Caco-2 (cell line): ENCODE data around the gene TEX22. TPM values are rescaled to one million over a fixed set of nuclear protein-coding genes. Genes with fewer than 3 reads are reported as not detected.

Source experiments
- BruUV-seq: library from RNA; stranded (reverse); fragments of 400-500 nt; replicated peaks from 2 replicates; lab custom pipeline; 2021; lab: Mats Ljungman, UMichigan
- CTCF ChIA-PET: fragments of 300-600 bp; sonication (Branson Sonifier 250); formaldehyde crosslinking; loops from one replicate; lab custom pipeline; 2022; ENCODE audit warnings: antibody characterized with exemption; lab: Charles Lee
- POLR2A ChIA-PET: fragments of 300-600 bp; sonication (Branson Sonifier 250); formaldehyde crosslinking; loops from one replicate; lab custom pipeline; 2022; ENCODE audit warnings: antibody characterized with exemption; lab: Charles Lee
- DNase-seq, 2 experiments: peaks; one replicate each; pipeline versions ENCODE4 v3.0.0 to v3.0.0-alpha.2; 2020 to 2022
- H3K27me3 ChIP-seq: replicated peaks from 2 replicates; pipeline ENCODE4 v1.6.0; 2011; ENCODE audit warnings: low read length; ENCODE audit not compliant: control insufficient read depth, insufficient read depth
- H3K36me3 ChIP-seq: 2 replicates; pipeline ENCODE4 v1.5.1; 2011; ENCODE audit warnings: low read length; ENCODE audit not compliant: control insufficient read depth, insufficient read depth
- H3K4me1 ChIP-seq: fragments of 250-450 bp; sonication (Bioruptor Pico); 2 replicates; pipeline ENCODE4 v1.5.1; 2020; ENCODE audit warnings: mild to moderate bottlenecking
- H3K4me3 ChIP-seq: 2 replicates; pipeline ENCODE4 v1.5.1; 2011; ENCODE audit warnings: low read depth, mild to moderate bottlenecking, control low read depth, low read length
- H3K9me3 ChIP-seq: fragments of 250-450 bp; sonication (Bioruptor Pico); 2 replicates; pipeline ENCODE4 v1.5.1; 2020; ENCODE audit warnings: mild to moderate bottlenecking, moderate library complexity
- H3K27ac Mint-ChIP-seq: one replicate; pipeline ENCODE4 v1.8.0; 2022; ENCODE audit warnings: mixed read lengths; ENCODE audit not compliant: unreplicated experiment
- H3K27me3 Mint-ChIP-seq: one replicate; pipeline ENCODE4 v1.8.0; 2022; ENCODE audit warnings: mixed read lengths; ENCODE audit not compliant: insufficient read depth, unreplicated experiment
- H3K36me3 Mint-ChIP-seq: one replicate; pipeline ENCODE4 v1.8.0; 2022; ENCODE audit warnings: mild to moderate bottlenecking, mixed read lengths; ENCODE audit not compliant: insufficient read depth, unreplicated experiment
- H3K4me1 Mint-ChIP-seq: one replicate; pipeline ENCODE4 v1.8.0; 2022; ENCODE audit warnings: low read depth, mixed read lengths; ENCODE audit not compliant: unreplicated experiment
- H3K4me3 Mint-ChIP-seq: one replicate; pipeline ENCODE4 v1.8.0; 2022; ENCODE audit warnings: mild to moderate bottlenecking, moderate library complexity, mixed read lengths; ENCODE audit not compliant: unreplicated experiment
- H3K9me3 Mint-ChIP-seq: one replicate; pipeline ENCODE4 v1.8.0; 2022; ENCODE audit warnings: mixed read lengths; ENCODE audit not compliant: unreplicated experiment
- intact Hi-C: fragments of 100-400 bp; cut with micrococcal nuclease; formaldehyde crosslinking; loops from one replicate; pipeline ENCODE4 v1.10.0; 2022; ENCODE audit not compliant: unreplicated experiment
- total RNA-seq: library from RNA; stranded (reverse); gene quantifications from 2 replicates; pipeline ENCODE4 v1.2.3, GENCODE V29; 2022
- TF ChIP-seq, protein P1 (sequence below), 2 experiments: fragments of 200-600 bp in 1 of 2; IDR thresholded peaks; 1 replicate in 1 of 2; 2 replicates in 1 of 2; pipeline versions ENCODE4 v1.5.1 to v1.8.0; 2011 to 2022; ENCODE audit warnings: antibody characterized with exemption in 1 of 2, control low read depth in 1 of 2, inconsistent platforms in 1 of 2, low read depth in 1 of 2, low read length in 1 of 2, mild to moderate bottlenecking in 1 of 2, moderate library complexity in 1 of 2; ENCODE audit not compliant: insufficient read depth in 1 of 2, severe bottlenecking in 1 of 2, unreplicated experiment in 1 of 2

The TEX22 gene
- total RNA-seq, 1 experiment from 2014 or later, result 0.86 TPM

DNA sequence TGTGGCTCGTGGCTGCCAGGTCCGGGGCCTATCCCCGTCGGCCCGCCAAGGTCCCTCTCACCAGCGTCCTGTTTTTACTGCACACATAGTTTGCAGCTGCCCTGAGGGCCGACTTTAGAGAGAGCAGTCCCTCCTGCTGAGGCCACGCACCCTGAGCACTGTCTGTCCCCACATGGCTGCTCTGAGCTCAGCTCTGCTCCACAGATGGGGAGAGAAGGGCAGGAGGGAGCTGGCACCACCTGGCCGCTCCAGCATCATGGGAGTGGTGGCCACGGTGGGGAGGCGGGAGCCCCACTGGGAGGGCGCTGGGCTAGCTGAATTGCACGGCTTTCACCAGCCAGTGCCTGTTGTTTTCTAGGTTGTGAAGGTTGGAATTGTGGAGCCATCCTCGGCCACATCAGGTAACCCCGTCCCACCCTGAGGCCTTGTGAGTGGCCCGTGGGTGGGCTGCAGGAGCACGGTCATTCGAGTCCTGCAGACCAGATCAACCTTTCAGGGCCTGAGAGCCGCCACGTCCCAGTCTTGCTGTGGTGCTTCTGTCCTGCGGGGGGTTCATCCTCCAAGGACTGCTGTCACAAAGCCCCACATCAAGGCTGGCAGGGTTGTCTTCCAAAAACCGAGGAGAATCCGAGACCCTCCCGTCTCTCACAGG lies 7.4 kb upstream of the TEX22 start:
- intact Hi-C loops, result no loop called here
- TF ChIP-seq, protein P1, sequence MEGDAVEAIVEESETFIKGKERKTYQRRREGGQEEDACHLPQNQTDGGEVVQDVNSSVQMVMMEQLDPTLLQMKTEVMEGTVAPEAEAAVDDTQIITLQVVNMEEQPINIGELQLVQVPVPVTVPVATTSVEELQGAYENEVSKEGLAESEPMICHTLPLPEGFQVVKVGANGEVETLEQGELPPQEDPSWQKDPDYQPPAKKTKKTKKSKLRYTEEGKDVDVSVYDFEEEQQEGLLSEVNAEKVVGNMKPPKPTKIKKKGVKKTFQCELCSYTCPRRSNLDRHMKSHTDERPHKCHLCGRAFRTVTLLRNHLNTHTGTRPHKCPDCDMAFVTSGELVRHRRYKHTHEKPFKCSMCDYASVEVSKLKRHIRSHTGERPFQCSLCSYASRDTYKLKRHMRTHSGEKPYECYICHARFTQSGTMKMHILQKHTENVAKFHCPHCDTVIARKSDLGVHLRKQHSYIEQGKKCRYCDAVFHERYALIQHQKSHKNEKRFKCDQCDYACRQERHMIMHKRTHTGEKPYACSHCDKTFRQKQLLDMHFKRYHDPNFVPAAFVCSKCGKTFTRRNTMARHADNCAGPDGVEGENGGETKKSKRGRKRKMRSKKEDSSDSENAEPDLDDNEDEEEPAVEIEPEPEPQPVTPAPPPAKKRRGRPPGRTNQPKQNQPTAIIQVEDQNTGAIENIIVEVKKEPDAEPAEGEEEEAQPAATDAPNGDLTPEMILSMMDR (IDR thresholded peaks at IDR 0.05; ENCODE audit: insufficient read depth in 1 of 2, low read depth in 1 of 2, low read length in 1 of 2, severe bottlenecking in 1 of 2, unreplicated experiment in 1 of 2), result no peak
- H3K4me3 Mint-ChIP-seq, result no peak overlapping the region
- no peak overlapping the region for H3K27ac Mint-ChIP-seq
- POLR2A ChIA-PET, result interaction anchor here (0.6 kb wide), 1 partner anchor 61 kb away, joined by 6 read pairs; no protein-coding TSS in a partner anchor
- Histone ChIP-seq H3K9me3 (no peaks in the 10 kb centered on the region), H3K27me3 (no peaks in the 10 kb centered on the region), H3K4me1 (no peaks in the 10 kb centered on the region), H3K36me3 (no peaks in the 10 kb centered on the region), H3K4me3 (no peak overlapping the region)
- DNase-seq, result no peak
- H3K4me1 Mint-ChIP-seq, result no peaks in the 10 kb centered on the region
- CTCF ChIA-PET, result no interaction called here
- H3K27me3 Mint-ChIP-seq, result no peaks in the 10 kb centered on the region
- no TSS peak for BruUV-seq
- no peaks in the 10 kb centered on the region for H3K9me3 Mint-ChIP-seq
- peaks cover 10% of the 10 kb centered on the region for H3K36me3 Mint-ChIP-seq

DNA sequence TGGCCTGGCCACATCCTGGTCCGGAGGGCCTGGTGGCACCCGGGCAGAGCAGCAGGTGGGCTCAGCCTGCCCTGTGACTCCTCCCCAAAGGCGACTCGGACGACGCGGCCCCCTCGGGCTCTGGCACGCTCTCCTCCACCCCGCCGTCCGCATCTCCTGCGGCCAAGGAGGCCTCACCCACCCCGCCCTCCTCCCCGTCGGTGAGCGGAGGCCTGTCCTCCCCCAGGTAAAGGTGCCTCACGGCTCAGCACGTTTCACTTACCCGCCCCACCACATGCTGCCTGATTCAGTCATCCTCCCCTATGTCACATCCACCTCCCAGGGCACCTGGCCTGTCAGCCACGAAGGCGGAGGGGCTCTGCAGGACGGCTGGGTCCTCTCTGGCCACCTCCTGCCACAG lies 6.8 kb upstream of the TEX22 start:
- Histone ChIP-seq H3K9me3 (no peaks in the 10 kb centered on the region), H3K36me3 (no peaks in the 10 kb centered on the region), H3K27me3 (no peaks in the 10 kb centered on the region), H3K4me1 (no peaks in the 10 kb centered on the region), H3K4me3 (no peak overlapping the region)
- BruUV-seq, result no TSS peak
- intact Hi-C loops, result no loop called here
- ChIA-PET POLR2A (no interaction called here), CTCF (no interaction called here)
- H3K27me3 Mint-ChIP-seq, result no peaks in the 10 kb centered on the region
- no peaks in the 10 kb centered on the region for H3K4me1 Mint-ChIP-seq
- no peaks in the 10 kb centered on the region for H3K9me3 Mint-ChIP-seq
- H3K4me3 Mint-ChIP-seq, result no peak overlapping the region
- peaks cover 10% of the 10 kb centered on the region for H3K36me3 Mint-ChIP-seq
- H3K27ac Mint-ChIP-seq, result no peak overlapping the region
- DNase-seq, result no peak
- TF ChIP-seq, protein P1 (IDR thresholded peaks at IDR 0.05; ENCODE audit: insufficient read depth in 1 of 2, low read depth in 1 of 2, low read length in 1 of 2, severe bottlenecking in 1 of 2, unreplicated experiment in 1 of 2), result no peak

DNA sequence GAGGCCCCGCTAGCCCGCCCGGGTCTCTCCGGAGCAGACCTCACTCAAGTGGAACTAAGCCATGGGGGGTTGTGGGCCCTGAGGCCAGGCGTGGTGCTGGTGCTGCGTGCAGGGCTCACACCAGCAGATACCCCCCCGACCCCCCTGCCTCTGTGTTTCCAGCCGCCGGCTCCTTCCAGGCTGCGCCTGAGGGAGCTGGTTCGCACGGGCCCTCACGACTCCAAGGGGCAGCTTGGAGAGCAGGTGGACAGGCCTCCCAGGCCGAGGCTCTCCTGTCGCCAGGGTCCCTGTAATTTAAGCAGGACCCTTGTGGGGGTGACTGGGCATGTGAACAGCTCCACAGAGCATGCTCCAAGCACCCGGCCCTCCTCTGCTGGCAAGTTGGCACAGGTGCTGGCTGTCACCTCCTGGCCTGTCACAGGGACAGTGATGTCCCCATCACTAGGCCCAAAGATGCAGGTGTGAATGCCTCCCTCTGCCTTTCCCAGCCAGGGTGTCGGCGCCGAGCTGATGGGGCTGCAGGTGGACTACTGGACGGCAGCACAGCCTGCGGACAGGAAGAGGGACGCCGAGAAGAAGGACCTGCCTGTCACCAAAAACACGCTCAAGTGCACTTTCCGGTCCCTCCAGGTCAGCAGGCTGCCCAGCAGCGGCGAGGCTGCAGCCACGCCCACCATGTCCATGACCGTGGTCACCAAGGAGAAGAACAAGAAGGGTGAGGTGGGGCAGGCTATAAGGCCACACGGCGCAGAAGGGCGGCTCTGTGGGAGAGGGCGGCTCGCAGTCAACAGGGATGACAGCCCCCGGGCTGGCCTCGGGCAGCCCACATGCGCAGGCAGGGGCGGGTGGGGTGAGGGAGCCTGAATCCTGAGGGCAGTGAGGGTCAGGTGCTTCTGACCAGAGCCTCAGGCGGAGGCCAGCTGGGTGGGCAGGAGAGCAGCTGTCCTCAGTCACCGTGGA lies 5.9 kb upstream of the TEX22 start:
- H3K36me3 ChIP-seq, result no peaks in the 10 kb centered on the region
- CTCF ChIA-PET, result interaction anchor here (0.6 kb wide), 1 partner anchor 1422 kb away, joined by 3 read pairs; no protein-coding TSS in a partner anchor

More for the DNA sequence above, 5.9 kb upstream of the TEX22 start:
- Histone ChIP-seq H3K27me3 (no peaks in the 10 kb centered on the region), H3K4me3 (no peak overlapping the region), H3K4me1 (peaks cover under 1% of the 10 kb centered on the region; the same call in 1 of the 2 replicates), H3K9me3 (no peaks in the 10 kb centered on the region)
- intact Hi-C loops, result no loop called here
- Mint-ChIP-seq H3K4me3 (no peak overlapping the region), H3K27ac (no peak overlapping the region), H3K4me1 (no peaks in the 10 kb centered on the region), H3K27me3 (no peaks in the 10 kb centered on the region), H3K9me3 (no peaks in the 10 kb centered on the region), H3K36me3 (peaks cover 11% of the 10 kb centered on the region)
- POLR2A ChIA-PET, result no interaction called here
- BruUV-seq, result no TSS peak
- DNase-seq, result no peak
- TF ChIP-seq, protein P1 (IDR thresholded peaks at IDR 0.05; ENCODE audit: insufficient read depth in 1 of 2, low read depth in 1 of 2, low read length in 1 of 2, severe bottlenecking in 1 of 2, unreplicated experiment in 1 of 2), result no peak
